CD4-positive, alpha-beta T cell treated with Interleukin-4 for 1 hour (primary cell): ENCODE measurements around the gene USP49.
"Not testable (repeated sequence)": the region's sequence is repeated elsewhere in the genome, so short reads cannot be mapped to it uniquely, and the experiment has no call there.

Experiments used
- DNase-seq, 2 donors: peaks; one replicate each; pipeline ENCODE4 v3.0.0-alpha.2; 2020 to 2022

Gene USP49

DNA sequence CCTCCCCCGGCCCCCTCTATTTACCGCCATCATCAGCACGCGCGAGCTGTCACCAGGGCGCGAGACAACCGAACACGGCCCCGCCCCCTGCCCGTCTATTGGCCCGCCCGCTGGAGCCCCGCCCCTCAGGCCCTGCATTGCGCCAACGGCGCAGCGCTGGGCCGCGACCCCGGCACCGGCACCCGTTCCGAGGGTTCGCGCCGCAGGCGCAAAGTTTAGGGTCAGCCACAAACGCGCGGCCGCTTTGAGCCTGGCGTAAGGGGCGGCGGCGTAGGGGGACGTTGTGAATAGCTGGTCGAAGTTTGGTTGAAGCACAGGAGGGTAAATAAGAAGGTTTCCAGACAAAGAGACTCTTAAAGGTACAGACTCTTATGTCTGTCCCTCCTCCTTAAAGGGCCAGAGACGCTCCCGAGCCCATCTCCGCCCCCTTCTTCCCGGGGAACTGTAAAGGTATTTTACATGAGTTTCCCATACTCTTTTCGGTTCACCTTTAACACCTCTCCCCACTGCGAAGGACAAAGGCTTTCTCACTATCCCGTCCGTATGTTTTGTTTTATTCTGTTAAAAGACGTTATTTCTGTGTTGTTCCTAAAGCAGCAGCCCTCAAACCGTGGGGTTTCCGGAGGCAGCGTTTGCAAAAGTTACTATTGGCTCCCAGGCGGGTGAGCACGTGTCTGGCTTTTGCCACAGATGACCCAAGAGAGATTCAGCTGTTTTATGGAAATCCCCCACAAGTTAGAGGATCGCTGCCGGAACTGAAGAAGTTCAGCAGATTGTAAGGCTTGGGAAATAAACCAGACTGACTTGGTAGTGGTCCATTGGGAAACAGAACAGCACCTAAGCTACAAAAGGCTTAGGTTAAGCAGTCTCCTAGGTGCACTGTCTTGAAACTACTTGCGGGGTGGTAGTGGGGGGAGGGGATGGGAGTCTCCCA lies at the start of gene USP49:
USP49 (minus strand) TSS at position 76 of the 934 bp plus-strand sequence. CDS start 88,392 bp downstream, outside the sequence.
- DNase-seq, result peak; percentile 87 to 89

DNA sequence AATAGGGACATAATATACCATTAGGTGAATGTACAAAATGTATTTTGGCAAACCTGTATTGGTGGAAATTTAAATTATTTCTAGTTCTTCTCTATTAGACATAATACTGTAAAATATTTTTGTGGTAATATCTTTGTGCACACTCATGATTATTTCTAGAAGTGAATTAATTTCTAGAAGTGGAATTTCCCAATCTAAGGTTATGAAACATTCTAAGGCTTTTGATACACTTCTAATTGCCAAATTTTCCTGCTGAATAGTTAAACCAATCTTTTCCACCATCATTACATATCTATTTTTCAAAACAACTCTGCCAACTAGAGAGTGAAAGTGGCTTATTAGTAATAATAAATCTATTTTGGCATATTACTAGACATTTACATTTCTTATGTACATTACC lies 48.3 kb upstream of the USP49 start:
- no peak for DNase-seq

DNA sequence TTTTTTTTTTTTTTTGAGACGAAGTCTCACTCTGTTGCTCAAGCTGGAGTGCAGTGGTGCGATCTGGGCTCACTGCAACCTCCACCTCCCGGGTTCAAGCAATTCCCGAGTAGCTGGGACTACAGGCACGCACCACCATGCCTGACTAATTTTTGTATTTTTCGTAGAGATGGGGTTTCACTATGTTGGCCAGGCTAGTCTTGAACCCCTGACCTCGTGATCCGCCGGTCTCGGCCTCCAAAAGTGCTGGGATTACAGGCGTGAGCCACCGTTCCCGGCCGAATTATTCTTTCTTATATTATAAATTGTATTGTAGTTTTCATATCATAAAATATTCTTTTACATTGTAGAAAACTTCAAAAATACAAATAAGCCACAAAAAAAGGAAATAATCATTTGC lies 47.7 kb upstream of the USP49 start:
- not testable (repeated sequence) for DNase-seq

- DNase-seq, result peak in 1 of 2 donors; percentile 6
Measured at GRCh38 chr6:41942067-41942851, 47.1 kb upstream of the USP49 start.

GRCh38 chr6:41941280-41942066 lies 46.3 kb upstream of the USP49 start, which contains the start of gene CCND3:
Gene CCND3 (minus strand): TSS chr6:41941808. CDS start chr6:41941649, 159 bp downstream.
- peak; percentile 81 to 83 for DNase-seq

- DNase-seq, result peak; percentile 46 to 53
Measured at GRCh38 chr6:41940759-41941279, 45.6 kb upstream of the USP49 start.

DNA sequence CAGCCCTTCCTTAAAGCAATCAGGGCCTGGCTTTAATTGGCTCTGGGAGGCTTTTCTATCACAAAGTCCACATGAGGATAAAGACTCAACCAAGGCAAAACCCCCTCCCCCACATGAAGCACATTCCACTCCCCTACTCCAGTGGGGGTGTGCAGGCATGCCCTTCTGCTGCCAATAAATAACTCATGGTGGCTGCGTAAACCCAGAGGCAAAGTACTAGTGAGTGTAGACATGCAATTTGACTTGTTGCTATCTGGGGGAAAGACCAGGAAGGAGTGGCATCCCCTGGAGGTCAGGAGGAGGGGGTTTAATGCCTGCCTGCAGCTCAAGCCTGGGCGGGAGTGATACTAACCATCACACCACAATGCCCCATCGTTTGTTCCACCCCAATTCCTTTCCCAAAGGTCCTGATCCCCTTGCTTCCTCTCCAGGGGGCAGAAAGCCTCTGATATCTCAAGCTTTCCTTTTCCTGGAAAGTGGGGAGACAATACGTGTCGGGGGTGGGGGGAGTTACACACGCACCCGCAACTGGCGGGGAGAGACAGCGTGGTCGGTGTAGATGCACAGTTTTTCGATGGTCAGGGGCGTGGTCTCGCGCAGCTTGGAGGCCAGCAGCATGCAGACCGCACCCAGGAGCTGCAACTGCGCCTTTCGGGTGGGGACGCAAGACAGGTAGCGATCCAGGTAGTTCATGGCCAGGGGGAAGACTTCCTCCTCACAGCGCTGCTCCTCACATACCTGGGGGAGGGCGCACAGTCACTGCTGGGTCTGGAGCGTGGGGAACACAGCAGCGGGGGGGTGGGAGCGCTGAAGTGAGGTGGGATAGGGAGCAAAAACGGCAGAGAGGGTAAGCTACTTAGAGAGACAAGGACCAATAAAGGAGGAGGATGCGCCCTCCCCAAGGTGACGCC lies 44.9 kb upstream of the USP49 start:
- no peak for DNase-seq

GRCh38 chr6:41939176-41939847 lies 44.1 kb upstream of the USP49 start:
- peak; percentile 19 to 52 for DNase-seq

DNA sequence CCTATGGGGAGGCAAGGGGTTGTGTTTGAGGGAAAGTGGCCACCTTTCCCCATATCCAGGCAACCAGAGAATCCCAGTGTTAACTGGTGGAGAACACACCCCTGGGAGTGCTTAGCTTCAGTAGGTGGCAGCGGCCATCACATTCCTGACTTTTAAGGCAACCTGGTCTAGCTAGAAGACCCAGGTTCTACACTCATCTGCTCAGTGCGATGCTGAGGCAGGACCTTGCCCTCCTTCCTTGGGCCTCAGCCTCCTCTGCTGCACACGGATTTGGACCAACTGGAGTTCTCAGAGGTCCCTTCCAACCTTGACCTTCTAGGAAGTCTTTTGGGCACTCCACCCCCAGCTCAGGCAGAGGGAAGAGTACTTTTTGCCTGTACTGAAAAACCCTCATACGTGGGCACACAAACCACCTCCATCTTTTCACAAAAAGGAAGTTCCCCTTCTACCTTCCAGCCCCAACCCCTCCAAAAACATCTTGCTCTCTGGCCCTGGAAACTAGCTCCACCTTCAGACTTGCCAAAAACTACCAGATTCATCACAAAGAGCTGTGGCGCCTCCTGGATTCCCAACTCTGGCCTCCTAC lies 43.5 kb upstream of the USP49 start:
- peak in 1 of 2 donors; percentile 14 for DNase-seq

DNA sequence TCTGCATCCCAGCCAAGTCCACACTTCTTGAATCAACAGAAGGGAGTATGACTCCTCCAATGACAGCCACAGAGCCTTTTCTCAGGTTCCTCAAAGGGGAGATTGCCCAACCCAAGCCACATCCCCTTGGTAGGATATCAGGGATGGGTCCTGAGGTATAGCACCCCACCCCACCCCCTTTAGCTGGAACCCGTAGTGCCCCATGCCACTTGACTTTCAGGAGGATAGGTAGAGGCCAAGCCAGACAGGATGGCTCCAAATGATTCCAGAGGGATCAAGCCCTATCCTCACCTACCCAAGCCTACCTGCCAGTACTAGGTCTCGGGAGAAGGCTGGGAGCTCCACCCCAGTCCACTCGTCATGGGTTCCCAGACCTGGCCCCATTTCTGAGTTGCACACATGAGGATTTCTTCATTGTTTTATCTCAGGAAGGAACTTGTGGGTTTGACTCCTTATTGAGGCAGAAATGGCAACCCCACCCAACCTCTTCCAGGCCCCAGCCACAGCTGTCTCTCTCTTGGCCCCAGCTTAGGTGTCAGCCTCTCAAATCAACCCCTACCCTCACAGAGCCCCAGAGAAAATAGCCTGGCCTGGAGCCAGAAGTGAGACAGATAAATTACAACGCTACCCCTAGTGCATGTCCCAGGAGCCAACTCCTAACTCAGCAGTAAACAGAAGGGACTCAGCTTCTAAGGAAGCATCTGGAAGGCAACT lies 42.8 kb upstream of the USP49 start:
- peak; percentile 58 to 70 for DNase-seq

GRCh38 chr6:41937472-41937860 lies 42.3 kb upstream of the USP49 start:
- DNase-seq, result no peak

- peak; percentile 88 to 91 for DNase-seq
Measured at GRCh38 chr6:41936073-41936837, 41.1 kb upstream of the USP49 start.

- no peak for DNase-seq
Measured at GRCh38 chr6:41935685-41936072, 40.5 kb upstream of the USP49 start.

GRCh38 chr6:41935193-41935574 lies 40.0 kb upstream of the USP49 start:
- no peak for DNase-seq

GRCh38 chr6:41934278-41935192 lies 39.4 kb upstream of the USP49 start:
- DNase-seq, result no peak

DNA sequence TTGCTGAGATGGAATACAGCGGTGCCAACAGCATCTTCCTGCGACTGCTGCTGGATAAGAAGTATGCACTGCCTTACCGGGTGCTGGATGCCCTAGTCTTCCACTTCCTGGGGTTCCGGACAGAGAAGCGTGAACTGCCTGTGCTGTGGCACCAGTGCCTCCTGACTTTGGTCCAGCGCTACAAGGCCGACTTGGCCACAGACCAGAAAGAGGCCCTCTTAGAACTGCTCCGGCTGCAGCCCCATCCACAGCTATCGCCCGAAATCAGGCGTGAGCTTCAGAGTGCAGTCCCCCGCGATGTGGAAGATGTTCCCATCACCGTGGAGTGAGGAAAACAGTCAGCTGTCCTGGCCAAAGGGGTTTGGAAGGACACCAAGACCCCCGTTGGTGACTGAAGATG lies 37.2 kb upstream of the USP49 start:
- DNase-seq, result no peak

DNA sequence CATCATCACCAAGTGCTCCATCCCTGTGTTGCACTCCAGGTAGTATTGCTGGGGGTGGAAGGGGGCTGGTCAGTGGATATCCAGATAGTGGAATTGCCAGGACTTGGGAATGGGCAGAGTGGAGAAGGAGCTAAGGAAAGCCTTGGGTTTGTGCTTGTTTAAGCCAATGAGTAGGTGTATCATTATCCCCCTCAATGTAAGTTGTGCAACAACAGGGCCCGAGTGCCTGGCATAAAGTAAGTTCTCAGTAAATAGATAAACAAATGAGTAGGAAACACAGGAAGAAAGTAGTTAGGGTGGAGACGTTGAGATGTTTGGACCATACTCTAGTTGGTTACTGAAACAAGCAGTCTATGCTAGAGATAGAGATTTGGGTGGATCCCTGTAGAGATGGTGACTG lies 36.6 kb upstream of the USP49 start:
- DNase-seq, result no peak

GRCh38 chr6:41929924-41930323 lies 34.7 kb upstream of the USP49 start:
- no peak for DNase-seq
